ENCODE data around the gene HRC.
A peak's percentile ranks its signal among the peaks of the same experiment; 100 is the strongest.

The HRC gene

DNA sequence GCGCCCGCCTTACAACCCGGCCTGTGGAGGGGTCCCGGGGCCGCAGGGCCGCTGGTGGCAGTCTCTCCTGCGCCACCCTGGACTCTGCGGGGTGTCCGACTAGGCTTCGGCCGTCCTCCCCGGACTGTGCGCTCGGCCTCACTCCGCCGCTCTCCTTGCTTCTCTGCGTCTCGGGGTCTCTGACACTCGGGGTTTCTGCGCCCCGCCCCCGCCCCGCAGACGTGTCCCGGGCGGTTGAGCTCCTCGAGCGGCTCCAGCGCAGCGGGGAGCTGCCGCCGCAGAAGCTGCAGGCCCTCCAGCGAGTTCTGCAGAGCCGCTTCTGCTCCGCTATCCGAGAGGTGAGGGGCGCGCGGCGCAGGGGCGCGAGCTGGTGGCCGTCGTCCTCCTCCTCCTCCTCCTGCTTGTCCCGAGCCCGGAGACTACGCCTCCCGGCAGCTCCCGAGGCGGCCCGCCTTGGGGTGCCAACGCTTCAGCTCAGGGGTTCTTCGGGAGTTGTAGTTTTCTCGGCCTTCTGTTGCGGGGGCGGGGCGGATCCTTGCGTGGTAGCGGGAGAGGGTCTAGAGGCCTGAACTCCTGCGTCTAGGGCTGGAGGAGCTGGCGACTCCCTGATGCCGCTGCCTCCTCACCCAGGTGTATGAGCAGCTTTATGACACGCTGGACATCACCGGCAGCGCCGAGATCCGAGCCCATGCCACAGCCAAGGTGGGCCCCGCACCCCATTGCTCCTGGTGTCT lies 40.4 kb downstream of the HRC start:
- DNase-seq (ENCODE audit: low spot score), result peak; percentile 48

GRCh38 chr19:49113762-49114629 lies 41.2 kb downstream of the HRC start, which contains the start of gene LIN7B:
LIN7B (plus strand) TSS chr19:49114370; CDS start chr19:49114405, 35 bp downstream.
- no peak for DNase-seq (ENCODE audit: low spot score)

DNA sequence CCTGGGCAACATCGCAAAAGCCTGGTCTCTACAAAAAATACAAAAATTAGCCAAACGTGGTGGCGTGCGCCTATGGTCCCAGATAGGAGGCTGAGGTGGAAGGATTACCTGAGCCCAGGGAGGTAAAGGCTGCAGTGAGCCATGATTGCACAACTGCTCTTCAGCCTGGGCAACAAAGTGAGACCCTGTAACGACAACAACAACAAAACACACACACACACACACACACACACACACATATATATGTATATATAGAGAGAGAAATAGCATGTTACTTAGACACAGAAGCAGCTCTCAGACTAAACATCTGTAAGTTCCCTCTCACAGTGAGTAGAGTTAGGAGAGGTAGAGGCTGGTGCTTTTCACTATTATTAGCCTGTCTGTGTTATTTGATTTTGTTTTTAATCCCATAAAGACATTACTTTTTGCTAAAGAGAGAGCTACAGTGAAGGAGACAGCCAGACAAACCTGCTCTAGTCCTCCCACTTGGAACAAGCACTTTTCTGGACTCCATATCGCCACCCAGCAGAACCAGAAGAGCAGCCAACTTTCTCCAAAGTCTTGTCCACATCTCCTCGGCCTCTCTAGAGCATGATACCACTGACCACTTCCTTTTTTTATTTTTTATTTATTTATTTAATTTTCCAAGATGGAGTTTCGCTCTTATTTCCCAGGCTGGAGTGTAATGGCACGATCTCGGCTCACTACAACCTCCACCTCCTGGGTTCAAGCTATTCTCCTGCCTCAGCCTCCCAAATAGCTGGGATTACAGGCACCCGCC lies 43.8 kb downstream of the HRC start:
- DNase-seq (ENCODE audit: low spot score), result no peak

DNA sequence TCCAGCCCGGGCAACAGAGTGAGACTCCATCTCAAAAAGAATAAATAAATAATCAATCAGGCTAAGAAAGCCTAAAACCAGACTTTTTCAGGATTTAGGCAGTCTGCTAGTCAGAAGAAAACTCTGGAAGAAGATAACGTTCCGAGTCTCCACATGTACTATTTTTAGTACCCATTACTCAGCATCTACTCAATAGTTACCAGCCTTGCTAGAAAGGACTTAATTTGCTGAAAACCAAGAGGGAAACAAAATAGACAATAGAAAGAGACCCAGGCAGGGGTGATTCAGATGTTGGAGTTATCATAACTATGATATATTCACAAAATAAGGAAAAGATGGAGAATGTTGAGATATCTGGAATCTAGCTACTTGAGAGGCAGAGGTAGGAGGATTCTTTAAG lies 44.6 kb downstream of the HRC start:
- DNase-seq (ENCODE audit: low spot score), result no peak

DNA sequence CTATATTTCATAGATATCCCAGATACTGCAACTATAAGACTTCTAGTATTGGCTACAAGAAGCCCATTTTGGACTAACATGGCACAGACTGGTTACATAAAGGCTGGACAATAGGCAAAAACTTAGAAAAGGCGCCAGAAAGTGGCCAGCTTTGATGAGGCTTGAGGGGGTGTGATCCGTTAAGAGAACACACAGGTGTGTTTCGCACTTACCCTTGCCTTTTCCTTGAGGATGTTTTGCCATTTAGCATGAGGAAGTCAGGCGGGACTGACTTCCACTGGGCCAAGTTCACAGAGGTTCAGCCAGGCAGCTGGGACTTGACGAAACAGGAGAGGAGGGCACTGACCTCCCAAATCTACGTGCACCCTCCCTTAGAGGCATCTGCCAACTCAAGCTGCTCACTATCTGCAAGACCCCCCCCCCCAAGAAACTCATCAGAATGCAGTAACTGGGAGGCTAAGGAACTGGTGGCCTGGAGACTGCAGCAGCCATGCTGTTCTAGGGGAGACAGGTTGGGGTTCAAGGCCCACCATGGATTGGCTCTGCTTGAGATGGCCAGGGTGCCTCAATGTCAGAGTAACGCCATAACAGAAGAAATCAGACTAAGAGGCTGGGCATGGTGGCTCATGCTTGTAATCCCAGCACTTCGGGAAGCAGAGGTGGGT lies 45.5 kb downstream of the HRC start:
- no peak for DNase-seq (ENCODE audit: low spot score)

DNA sequence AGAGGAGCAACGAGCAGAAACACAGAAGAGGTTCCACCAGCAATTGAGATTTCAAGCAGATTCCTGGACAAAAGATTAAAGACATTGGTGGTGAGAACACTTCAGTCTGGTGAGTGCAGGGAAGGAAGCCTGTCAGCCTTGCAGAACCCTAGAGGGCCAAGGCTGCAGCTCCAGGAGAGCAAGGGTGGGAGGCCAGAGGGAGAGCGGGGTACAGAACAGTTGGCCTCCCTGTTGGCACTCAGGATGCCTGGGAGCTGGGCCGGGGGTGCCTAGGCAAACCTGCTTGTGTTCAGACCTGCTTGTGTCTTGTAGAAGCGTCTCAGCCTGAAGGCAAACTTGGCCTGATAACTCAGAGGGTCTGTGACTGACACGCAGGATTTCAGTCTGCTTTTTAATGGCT lies 46.1 kb downstream of the HRC start:
- DNase-seq (ENCODE audit: low spot score), result no peak

DNA sequence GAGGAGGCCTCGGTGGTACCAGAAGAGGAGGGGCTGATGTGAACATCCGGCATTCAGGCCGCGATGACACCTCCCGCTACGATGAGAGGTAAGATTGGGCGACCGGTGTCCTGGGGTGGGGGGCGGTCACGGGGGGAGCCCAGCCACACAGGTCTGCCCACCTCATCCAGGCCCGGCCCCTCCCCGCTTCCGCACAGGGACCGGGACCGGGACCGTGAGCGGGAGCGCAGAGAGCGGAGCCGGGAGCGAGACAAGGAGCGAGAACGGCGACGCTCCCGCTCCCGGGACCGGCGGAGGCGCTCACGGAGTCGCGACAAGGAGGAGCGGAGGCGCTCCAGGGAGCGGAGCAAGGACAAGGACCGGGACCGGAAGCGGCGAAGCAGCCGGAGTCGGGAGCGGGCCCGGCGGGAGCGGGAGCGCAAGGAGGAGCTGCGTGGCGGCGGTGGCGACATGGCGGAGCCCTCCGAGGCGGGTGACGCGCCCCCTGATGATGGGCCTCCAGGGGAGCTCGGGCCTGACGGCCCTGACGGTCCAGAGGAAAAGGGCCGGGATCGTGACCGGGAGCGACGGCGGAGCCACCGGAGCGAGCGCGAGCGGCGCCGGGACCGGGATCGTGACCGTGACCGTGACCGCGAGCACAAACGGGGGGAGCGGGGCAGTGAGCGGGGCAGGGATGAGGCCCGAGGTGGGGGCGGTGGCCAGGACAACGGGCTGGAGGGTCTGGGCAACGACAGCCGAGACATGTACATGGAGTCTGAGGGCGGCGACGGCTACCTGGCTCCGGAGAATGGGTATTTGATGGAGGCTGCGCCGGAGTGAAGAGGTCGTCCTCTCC lies 47.4 kb downstream of the HRC start:
- DNase-seq (ENCODE audit: low spot score), result no peak

DNA sequence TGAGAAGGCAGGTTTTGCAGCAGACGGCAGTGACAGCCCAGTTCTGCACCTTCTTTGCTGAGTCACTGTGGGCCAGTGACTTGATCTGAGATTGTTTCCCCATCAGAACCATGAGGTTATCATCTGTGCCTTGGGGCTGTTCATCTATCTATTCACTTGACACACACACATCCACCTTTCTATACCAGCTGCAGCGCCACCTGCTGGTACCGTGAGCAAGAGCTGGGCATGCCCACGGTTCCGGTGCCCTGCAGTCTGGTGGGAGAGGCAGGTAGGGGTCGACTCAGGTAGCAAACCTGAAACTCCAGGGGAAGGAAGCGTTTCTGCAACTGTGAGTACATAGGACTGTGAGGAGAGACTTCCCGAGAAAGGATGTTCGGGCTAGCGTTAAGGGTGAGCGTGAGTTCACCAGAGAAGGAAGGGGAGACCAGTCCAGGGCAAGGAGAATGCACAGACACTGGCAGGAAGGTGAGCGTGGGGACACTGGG lies 48.5 kb downstream of the HRC start:
- DNase-seq (ENCODE audit: low spot score), result no peak

DNA sequence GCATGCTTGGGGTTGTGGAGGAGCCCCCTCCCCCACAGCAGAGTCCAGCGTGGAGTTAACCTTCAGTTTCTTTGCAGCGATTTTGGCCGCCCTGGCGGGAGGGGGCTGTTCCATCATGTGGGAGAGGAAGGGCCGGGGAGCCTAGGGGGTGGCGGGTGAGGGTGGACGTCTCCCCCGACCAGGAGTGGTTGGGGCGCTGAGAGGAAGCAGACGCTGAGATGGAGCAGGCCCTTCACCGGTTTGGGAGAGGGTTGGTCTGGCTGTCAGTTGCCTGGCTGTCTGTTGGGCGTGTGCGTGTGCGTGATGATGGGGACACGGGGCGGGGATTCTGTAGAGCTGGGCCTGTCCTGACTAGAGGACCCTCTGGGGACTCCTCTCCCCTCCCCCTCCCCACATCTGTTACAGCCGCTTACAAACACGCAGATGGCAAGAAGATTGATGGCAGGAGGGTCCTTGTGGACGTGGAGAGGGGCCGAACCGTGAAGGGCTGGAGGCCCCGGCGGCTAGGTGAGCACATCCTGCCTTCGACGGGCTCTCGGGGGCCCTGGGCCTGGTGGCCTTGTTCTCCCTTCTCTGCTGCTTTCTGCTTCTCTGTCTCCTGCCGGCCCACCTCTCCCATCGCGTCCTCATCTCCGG lies 50.8 kb downstream of the HRC start:
- no peak for DNase-seq (ENCODE audit: low spot score)

GRCh38 chr19:49103331-49104085 lies 51.7 kb downstream of the HRC start:
- no peak for DNase-seq (ENCODE audit: low spot score)

DNA sequence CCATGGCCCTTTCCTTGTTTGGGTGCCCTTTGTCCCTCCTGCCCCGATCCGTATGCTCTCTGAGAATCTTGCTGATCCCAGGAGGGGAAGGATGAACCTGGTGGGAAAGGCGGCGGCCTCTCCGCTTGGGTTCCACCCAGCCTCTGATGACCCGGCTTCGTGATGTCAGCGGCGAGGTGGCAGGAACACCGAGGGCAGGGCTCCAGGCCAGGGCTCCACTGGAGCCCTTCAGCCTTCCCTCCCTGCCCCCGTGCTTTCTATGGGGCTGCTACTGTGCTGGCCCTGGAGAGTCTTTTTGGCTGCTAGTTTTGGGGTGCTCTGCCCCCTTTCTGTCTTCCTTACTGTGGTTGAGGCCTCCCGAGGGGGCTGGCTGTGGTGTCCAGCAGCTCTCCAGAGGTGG lies 52.9 kb downstream of the HRC start:
- no peak for DNase-seq (ENCODE audit: low spot score)

Data from pons (tissue), 1 donor.